Transverse colon (tissue), 4 donors: ENCODE results near the gene GBGT1. TPM values are rescaled to one million over a fixed set of nuclear protein-coding genes. Genes with fewer than 3 reads are reported as not detected.

Experiments
- DNase-seq: peaks from one replicate; pipeline ENCODE4 v3.0.0-alpha.2; 2019
- H3K27ac ChIP-seq, 4 donors: fragments of 200-600 bp; sonication (generic); 2 replicates each; pipeline ENCODE4 v1.5.1; 2016 to 2018; ENCODE audit warnings: inconsistent platforms in 4 of 4
- H3K27me3 ChIP-seq: fragments of 200-600 bp; sonication (generic); 2 replicates; pipeline ENCODE4 v1.5.1; 2017; ENCODE audit warnings: inconsistent platforms
- H3K36me3 ChIP-seq, 4 donors: fragments of 200-600 bp; sonication (generic); 2 replicates each; pipeline ENCODE4 v1.5.1; 2017 to 2019; ENCODE audit warnings: inconsistent platforms in 4 of 4
- H3K4me1 ChIP-seq, 4 donors: fragments of 200-600 bp; sonication (generic); 2 replicates each; pipeline ENCODE4 v1.5.1; 2017 to 2020; ENCODE audit warnings: inconsistent platforms in 4 of 4
- H3K4me3 ChIP-seq, 4 donors: fragments of 200-600 bp; sonication (generic); 1 replicate in 1 of 4; 2 replicates in 3 of 4; pipeline versions ENCODE4 v1.5.1 to v1.6.1; 2017 to 2019; ENCODE audit warnings: inconsistent platforms in 4 of 4
- H3K9me3 ChIP-seq, 2 donors: fragments of 200-600 bp; sonication (generic); 2 replicates each; pipeline ENCODE4 v1.5.1; 2017 to 2019; ENCODE audit warnings: inconsistent platforms in 2 of 2
- CTCF ChIP-seq, 5 experiments: fragments of 200-600 bp in 3 of 5; fragments of 450-650 bp in 2 of 5; sonication (generic) in 3 of 5; IDR thresholded peaks; 1 replicate in 2 of 5; 2 replicates in 3 of 5; pipeline ENCODE4 v1.5.1; 2016 to 2017; ENCODE audit warnings: antibody characterized with exemption in 5 of 5, inconsistent platforms in 3 of 5, mild to moderate bottlenecking in 2 of 5, moderate library complexity in 1 of 5
- EP300 ChIP-seq: sonication (generic); formaldehyde crosslinking; IDR thresholded peaks from one replicate; pipeline ENCODE4 v1.6.1; 2017; ENCODE audit warnings: antibody characterized with exemption, low read depth
- POLR2A ChIP-seq: fragments of 450-650 bp; IDR thresholded peaks from one replicate; pipeline ENCODE4 v1.6.1; 2016; ENCODE audit warnings: antibody characterized with exemption, mild to moderate bottlenecking, moderate library complexity
- POLR2AphosphoS5 ChIP-seq, 3 donors: sonication (generic); formaldehyde crosslinking; IDR thresholded peaks; one replicate each; pipeline ENCODE4 v1.6.1; 2016; ENCODE audit warnings: antibody characterized with exemption in 3 of 3
- WGBS, 2 donors: methylation state at CpG; one replicate each; pipeline ENCODE4 v1.1.5; 2018; ENCODE audit warnings: low coverage in 1 of 2; 5-methylcytosine and 5-hydroxymethylcytosine counted together
- in situ Hi-C, 4 donors: fragments of 200-750 bp; cut with MboI; loops; one replicate each; pipeline versions ENCODE4 v1.15.0 to v1.15.1; 2017; ENCODE audit warnings: low sequenced_read_pairs in 3 of 4, low pct_ligation_motif_present in 1 of 4, low pct_unique_long_range_greater_than_20kb in 1 of 4
- intact Hi-C: fragments of 100-400 bp; cut with DNase I; formaldehyde crosslinking; loops from one replicate; pipeline ENCODE4 v1.15.1; 2023; ENCODE audit warnings: low total_unique reads
- total RNA-seq, 4 donors: library from RNA; depleted of rRNA; stranded (reverse); fragments of >200 nt; gene quantifications; one replicate each; pipeline ENCODE4 v1.1.0, GENCODE V29; 2016

Gene GBGT1
- total RNA-seq, 4 donors from 2014 or later, result 4.1 to 15.7 (median 11.8) TPM

GRCh38 chr9:133188843-133189180, 25.1 kb upstream of the GBGT1 start:
- intact Hi-C loops (loop anchor here (10.0 kb wide), 1 partner anchor 296 kb away; no protein-coding TSS in a partner anchor), in situ Hi-C loops (loop anchor here (5.0 to 25.0 kb wide), 4 partner anchors 133 to 298 kb away; partner anchors contain the start of gene SLC2A6 (in 1 of the 4))
- no peak for TF ChIP-seq POLR2AphosphoS5 (IDR thresholded peaks at IDR 0.05)
- TF ChIP-seq EP300, result no peak
- TF ChIP-seq CTCF (IDR thresholded peaks at IDR 0.05), result no peak
- TF ChIP-seq POLR2A, result no peak
- Histone ChIP-seq H3K27me3 (peaks cover 18% of the 10 kb centered on the region), H3K36me3 (no peaks in the 10 kb centered on the region), H3K4me3 (no peak overlapping the region), H3K4me1 (peaks cover 0 to 10% (median 2%) of the 10 kb centered on the region in 4 donors), H3K9me3 (no peaks in the 10 kb centered on the region), H3K27ac (no peak overlapping the region)
- WGBS, 2 donors, result 78% methylated on average over 7 of the region's 7 CpGs; no CpG with 5 or more reads in 1 of the 2 donors
- DNase-seq, result no peak

GRCh38 chr9:133188006-133188842, 24.5 kb upstream of the GBGT1 start:
- no peaks in the 10 kb centered on the region for H3K36me3 ChIP-seq
- H3K4me3 ChIP-seq, result no peak overlapping the region
- no peak overlapping the region for H3K27ac ChIP-seq
- peaks cover 17% of the 10 kb centered on the region for H3K27me3 ChIP-seq
- no peak for TF ChIP-seq EP300
- TF ChIP-seq CTCF (IDR thresholded peaks at IDR 0.05), result peak in 2 of 5 experiments; percentile 20 to 34
- TF ChIP-seq POLR2AphosphoS5 (IDR thresholded peaks at IDR 0.05), result no peak
- TF ChIP-seq POLR2A, result no peak
- in situ Hi-C loops (loop anchor here (5.0 to 25.0 kb wide), 4 partner anchors 134 to 299 kb away; partner anchors contain the start of gene SLC2A6 (in 1 of the 4)), intact Hi-C loops (loop anchor here (10.0 kb wide), 1 partner anchor 297 kb away; no protein-coding TSS in a partner anchor)
- DNase-seq, result peak; percentile 54
- H3K4me1 ChIP-seq, result peaks cover 0 to 10% (median 2%) of the 10 kb centered on the region in 4 donors
- no peaks in the 10 kb centered on the region for H3K9me3 ChIP-seq
- 59 to 92% methylated on average over 4 to 16 of the region's 21 CpGs for WGBS, 2 donors

- H3K4me3 ChIP-seq, result no peak overlapping the region
- in situ Hi-C loops, result loop anchor here (5.0 to 25.0 kb wide), 4 partner anchors 135 to 300 kb away; partner anchors contain the start of gene SLC2A6 (in 1 of the 4)
- no peaks in the 10 kb centered on the region for H3K9me3 ChIP-seq
- no peaks in the 10 kb centered on the region for H3K36me3 ChIP-seq
- WGBS, 2 donors, result 81 to 100% methylated on average over 3 to 10 of the region's 10 CpGs
- H3K27ac ChIP-seq, result no peak overlapping the region
- intact Hi-C loops, result loop anchor here (10.0 kb wide), 1 partner anchor 297 kb away; no protein-coding TSS in a partner anchor
- H3K27me3 ChIP-seq, result peaks cover 14% of the 10 kb centered on the region
- no peak for DNase-seq
- H3K4me1 ChIP-seq, result peaks cover 0 to 10% (median 2%) of the 10 kb centered on the region in 4 donors
- no peak for TF ChIP-seq CTCF (IDR thresholded peaks at IDR 0.05)
- TF ChIP-seq POLR2A, result no peak
- TF ChIP-seq EP300, result no peak
- no peak for TF ChIP-seq POLR2AphosphoS5 (IDR thresholded peaks at IDR 0.05)
These were observed 23.9 kb upstream of the GBGT1 start for GRCh38 chr9:133187561-133188005.

GRCh38 chr9:133186736-133187135, 23.0 kb upstream of the GBGT1 start:
- 87% methylated on average over 6 of the region's 6 CpGs; no CpG with 5 or more reads in 1 of the 2 donors for WGBS, 2 donors
- Histone ChIP-seq H3K36me3 (no peaks in the 10 kb centered on the region), H3K27ac (no peak overlapping the region), H3K4me1 (peaks cover 0 to 10% (median 2%) of the 10 kb centered on the region in 4 donors), H3K9me3 (no peaks in the 10 kb centered on the region), H3K27me3 (peaks cover 19% of the 10 kb centered on the region), H3K4me3 (no peak overlapping the region)
- TF ChIP-seq POLR2A (no peak), EP300 (no peak), POLR2AphosphoS5 (IDR thresholded peaks at IDR 0.05) (no peak), CTCF (IDR thresholded peaks at IDR 0.05) (no peak)
- intact Hi-C loops, result loop anchor here (10.0 kb wide), 1 partner anchor 298 kb away; no protein-coding TSS in a partner anchor
- in situ Hi-C loops, result loop anchor here (5.0 to 25.0 kb wide), 4 partner anchors 136 to 301 kb away; partner anchors contain the start of gene SLC2A6 (in 1 of the 4)
- DNase-seq, result no peak
